Measurements from ENCODE around the gene SLC6A11. TPM values are rescaled to one million over a fixed set of nuclear protein-coding genes. Genes with fewer than 3 reads are reported as not detected.
A peak's percentile ranks its signal among the peaks of the same experiment; 100 is the strongest.

SLC6A11 gene
- total RNA-seq, 1 experiment from 2014 or later, result 0.85 TPM

GRCh38 chr3:10977892-10978510 lies 162.0 kb downstream of the SLC6A11 start:
- POLR2A ChIA-PET, result no interaction called here
- no peaks in the 10 kb centered on the region for H3K36me3 Mint-ChIP-seq
- peak; percentile 45 for DNase-seq (ENCODE audit: low spot score)
- H3K27ac Mint-ChIP-seq, result peak overlapping the region; percentile 54
- H3K27me3 Mint-ChIP-seq (ENCODE audit: low read depth), result peaks cover 21% of the 10 kb centered on the region
- CTCF ChIA-PET, result interaction anchor here (0.6 to 2.3 kb wide), 9 partner anchors 8 to 239 kb away, joined by 3 to 14 read pairs (median 5); no protein-coding TSS in a partner anchor
- peak; percentile 92 for ATAC-seq
- peak; percentile 84 for TF ChIP-seq ZNF281 (CRISPR knock-in tag; IDR thresholded peaks at IDR 0.05)
- TF ChIP-seq ATF6 (CRISPR knock-in tag; IDR thresholded peaks at IDR 0.05), result no peak
- H3K4me3 Mint-ChIP-seq, result peak overlapping the region; percentile 4; the same call in 1 of the 2 replicates
- peaks cover 14% of the 10 kb centered on the region for H3K9me3 Mint-ChIP-seq
- peaks cover 24% of the 10 kb centered on the region for H3K4me1 Mint-ChIP-seq

- DNase-seq (ENCODE audit: low spot score), result no peak
These were observed 162.9 kb downstream of the SLC6A11 start for GRCh38 chr3:10978956-10979355.

More at GRCh38 chr3:10978956-10979355, 162.9 kb downstream of the SLC6A11 start:
- Mint-ChIP-seq H3K9me3 (peaks cover 14% of the 10 kb centered on the region), H3K27me3 (ENCODE audit: low read depth) (peaks cover 24% of the 10 kb centered on the region), H3K4me3 (no peak overlapping the region), H3K36me3 (no peaks in the 10 kb centered on the region), H3K27ac (peak overlapping the region; percentile 49; the same call in 1 of the 2 replicates), H3K4me1 (peaks cover 32% of the 10 kb centered on the region)
- no peak for TF ChIP-seq ZSCAN18 (CRISPR knock-in tag; IDR thresholded peaks at IDR 0.05)
- TF ChIP-seq AFF4 (CRISPR knock-in tag; IDR thresholded peaks at IDR 0.05; ENCODE audit: borderline replicate concordance), result no peak
- ChIA-PET POLR2A (no interaction called here), CTCF (interaction anchor here (1.2 to 1.8 kb wide), 4 partner anchors 9 to 124 kb away, joined by 3 to 12 read pairs (median 8); no protein-coding TSS in a partner anchor)
- ATAC-seq, result no peak

All from WTC11 (cell line).